ENCODE results near the gene PIM3.

GRCh38 chr22:49923445-49923844 is 37.1 kb upstream of the PIM3 start:
- TF ChIP-seq CTCF (IDR thresholded peaks at IDR 0.05): no peak
- TF ChIP-seq EP300 (IDR thresholded peaks at IDR 0.05): no peak
